ACHN (cell line): ENCODE data around the gene CLRN1.

ENCODE experiments used
- DNase-seq: peaks from one replicate; pipeline ENCODE4 v3.0.0-alpha.2; 2015
- in situ Hi-C: cut with HindIII; loops from 2 replicates; pipeline ENCODE4 v1.10.0; 2017; ENCODE audit warnings: low sequenced_read_pairs, low pct_ligation_motif_present, low pct_unique_long_range_greater_than_20kb

CLRN1 gene

DNA sequence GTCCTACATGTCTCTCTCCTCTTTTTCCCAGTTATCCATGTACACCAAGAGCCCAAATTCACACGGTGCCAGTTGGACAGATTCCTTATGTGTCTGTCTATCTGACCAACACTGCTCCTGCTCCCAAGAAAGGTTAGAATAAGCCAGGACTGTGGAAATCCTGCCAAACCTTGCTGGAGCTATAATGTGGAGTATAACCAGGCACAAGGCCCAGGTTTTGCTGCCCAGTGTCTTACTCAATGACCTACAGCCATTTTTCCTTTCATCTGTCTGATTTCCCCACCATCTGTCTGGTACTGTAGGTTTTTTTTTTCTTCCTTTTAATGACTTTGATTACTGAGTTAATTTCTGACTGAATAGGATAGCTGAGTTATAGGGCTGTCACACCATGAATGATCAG is 40.8 kb downstream of the CLRN1 start:
- in situ Hi-C loops = no loop called here
- DNase-seq = no peak

DNA sequence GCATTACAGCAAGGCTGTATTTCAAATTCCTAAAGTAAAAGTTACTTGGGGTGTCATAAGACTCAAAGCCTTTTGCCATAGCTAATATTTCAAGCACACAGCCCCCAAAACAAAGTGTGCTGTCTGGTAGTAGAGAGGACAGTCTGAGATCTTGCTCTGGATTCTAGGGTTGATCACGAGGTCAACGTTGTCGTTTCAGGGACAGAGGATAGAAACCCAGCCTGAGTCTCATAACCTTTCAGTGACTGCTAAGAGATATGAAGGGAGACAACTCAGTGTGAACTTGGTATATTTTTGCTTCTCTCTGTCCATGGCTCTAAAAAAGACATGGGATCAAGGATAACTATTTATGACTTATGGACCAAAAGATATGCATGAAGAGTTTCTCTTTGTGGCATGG is 41.7 kb downstream of the CLRN1 start:
- in situ Hi-C loops = no loop called here
- DNase-seq = no peak

DNA sequence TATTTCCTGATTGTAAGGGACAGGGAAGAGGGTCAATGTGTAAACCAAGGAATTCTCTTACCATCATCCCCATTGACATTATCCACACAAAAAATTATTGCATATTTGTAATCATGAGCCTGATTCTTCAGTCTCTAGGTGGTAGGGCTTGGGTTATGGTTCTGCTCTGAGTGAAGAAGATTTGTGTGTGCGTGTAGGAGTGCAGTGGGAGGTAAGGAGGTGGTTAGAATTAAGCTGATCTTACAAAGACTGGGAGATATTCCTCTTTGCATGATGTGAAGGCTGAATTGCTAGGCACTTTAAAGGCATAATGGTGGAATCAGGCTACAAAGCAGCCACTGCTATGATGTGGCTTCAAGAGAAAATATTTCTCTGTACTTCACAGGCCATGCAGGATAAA is 44.3 kb downstream of the CLRN1 start:
- in situ Hi-C loops = no loop called here
- DNase-seq = no peak

DNA sequence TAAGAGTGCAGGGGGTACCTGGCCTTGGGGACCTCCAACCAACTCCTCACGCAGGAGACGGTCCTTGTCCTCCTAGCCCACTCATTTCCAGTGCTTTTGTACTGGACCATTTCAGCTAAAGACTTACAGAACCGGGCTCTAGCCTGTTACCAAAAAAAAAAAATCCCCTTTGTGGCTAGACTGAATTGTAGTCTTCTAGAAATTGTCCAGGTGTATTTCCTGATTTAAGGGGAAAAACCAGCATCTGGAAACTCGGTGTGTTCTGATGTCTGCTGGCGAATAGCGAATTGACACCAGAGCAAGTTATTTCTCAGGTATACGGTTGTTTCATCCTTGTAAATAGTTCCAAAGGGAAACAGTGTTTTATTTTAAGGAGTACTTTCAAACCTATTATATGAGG is 46.2 kb downstream of the CLRN1 start:
- no peak for DNase-seq
- in situ Hi-C loops = no loop called here

DNA sequence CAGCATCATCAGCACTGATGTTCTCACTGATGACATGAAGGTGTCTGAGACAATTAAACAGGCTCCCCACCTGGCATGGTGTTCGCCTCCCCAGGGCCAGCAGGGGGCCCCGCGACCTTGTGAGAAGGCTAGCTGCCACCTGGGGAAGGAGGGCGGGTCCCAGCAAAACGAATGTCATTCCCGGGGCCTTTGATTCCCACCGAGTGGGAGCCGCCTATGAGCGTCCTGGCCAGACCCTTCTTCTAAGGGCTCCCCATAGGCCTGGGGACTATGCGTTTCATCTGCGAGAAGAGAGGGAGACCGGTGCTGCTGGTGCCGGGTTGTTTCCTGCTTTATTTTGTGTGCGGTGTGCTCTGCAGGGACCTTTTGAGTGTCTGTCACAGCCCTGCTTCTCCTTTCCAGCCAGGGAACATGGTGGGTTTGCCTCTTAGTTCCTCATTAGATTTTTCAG is 46.8 kb downstream of the CLRN1 start:
- peak; percentile 40 for DNase-seq
- in situ Hi-C loops = no loop called here

DNA sequence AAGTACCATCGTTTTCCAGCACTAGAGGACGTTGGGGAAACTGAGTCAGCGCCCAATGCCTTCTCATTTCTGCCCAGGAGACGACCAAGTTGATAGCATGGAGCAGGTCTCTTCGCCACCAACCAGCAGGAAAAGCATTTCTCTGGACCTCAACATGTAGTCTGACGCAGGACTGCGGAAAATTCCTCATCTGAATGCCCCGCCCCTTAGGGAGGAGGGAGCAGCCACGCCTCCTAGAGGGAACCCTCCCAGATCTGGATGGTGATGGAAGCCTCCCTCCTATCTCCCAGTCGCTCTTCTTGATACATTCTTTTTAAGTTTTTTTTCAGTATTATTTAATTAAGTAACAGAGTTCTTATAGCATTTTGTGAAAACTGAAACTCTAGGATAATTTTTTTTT is 49.9 kb downstream of the CLRN1 start:
- in situ Hi-C loops = loop anchor here (25.0 kb wide), 1 partner anchor 215 kb away; no protein-coding TSS in a partner anchor
- peak; percentile 5 for DNase-seq

DNA sequence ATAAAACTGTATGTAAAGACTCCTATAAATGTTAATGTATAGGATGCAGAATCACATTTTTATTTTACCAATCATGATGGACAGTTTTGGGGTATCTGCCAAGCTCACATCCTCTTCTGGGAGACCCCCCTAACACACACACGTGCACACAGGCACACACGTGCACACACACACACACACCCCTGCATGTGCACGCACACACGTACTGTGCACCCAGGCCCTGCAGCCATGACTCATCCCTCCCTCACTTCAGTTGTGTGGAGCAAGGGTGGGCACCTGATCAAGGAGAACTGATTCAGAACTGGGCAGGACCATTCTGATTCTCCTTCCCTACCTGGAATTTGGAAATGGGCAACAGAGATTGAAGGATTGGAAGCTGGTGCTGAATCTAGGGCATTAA is 51.3 kb downstream of the CLRN1 start:
- in situ Hi-C loops = loop anchor here (25.0 kb wide), 1 partner anchor 216 kb away; no protein-coding TSS in a partner anchor

DNA sequence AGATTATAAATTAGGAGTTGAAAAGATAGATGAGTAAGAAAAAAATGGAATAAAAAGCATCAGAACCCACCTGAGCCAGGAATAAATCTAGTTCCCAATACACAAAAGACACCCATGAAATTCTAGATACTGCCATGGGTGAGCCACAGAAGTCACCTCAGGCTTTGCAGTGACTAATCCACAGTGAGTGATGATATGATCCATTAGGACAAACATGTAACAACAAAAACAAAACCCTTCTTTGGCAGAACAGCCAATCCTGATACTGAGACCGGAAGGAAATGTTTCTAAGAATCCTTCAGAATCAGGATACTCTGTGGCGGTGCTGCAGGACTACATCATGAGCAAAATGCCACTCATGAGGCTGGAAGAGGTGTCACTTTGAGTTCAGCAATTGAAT is 52.3 kb downstream of the CLRN1 start:
- no peak for DNase-seq
- in situ Hi-C loops = loop anchor here (25.0 kb wide), 1 partner anchor 217 kb away; no protein-coding TSS in a partner anchor

More for the DNA sequence above, 51.3 kb downstream of the CLRN1 start:
- DNase-seq = no peak

DNA sequence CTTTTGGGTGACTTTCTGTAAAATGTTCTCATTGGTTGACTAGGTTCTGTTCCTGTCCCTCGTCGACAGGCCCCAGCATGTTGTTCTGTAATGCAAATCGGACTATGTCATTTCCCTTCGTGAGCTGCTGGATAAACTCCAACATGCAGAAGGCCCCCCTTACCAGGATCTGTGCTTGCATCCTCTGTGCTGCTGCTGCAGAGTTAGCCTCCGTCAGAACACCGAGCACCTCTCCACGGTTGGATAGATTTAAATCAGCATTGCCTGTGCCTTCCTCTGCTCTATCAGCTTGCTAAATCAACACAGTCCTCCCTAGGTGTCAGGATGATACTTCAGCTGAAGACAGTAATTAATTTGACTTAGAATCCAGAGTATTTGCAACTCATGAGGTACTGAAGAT is 54.6 kb downstream of the CLRN1 start:
- in situ Hi-C loops = loop anchor here (25.0 kb wide), 1 partner anchor 219 kb away; no protein-coding TSS in a partner anchor
- DNase-seq = no peak

DNA sequence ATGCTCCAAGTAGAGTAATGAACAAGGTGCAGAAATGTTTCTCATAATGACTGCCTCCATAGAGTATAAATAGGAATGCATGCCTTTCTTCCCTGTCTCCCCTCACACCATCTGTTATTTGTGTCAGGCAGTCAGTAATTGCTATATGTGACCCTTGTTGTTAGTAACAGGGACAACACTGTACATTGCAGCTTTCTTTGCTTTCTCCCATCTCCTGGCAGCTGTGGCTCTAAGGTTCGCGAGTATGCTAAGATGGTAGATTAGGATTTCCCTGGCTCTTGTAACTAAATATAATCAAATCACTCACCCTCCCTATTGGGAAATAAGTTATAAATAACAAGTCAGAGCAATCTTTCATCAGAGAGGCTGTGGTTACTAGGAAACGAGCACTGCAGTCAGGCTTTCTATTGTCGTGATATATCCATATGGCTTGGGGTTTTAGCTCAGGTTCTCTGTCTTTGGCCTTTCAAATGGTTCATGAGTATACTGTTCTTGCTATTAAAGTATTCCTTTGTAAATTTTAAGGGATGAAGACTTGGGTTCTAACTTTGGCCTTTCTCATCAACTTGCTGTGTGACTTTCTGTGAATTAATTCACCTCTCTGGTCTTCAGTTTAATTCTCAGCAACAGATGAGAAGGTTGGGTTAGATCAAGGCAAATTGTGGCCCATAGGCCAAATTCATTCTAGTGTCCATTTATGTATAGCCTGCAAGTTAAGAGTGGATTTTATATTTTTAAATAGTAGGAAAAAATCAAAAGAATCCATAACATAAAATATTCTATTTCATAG is 59.2 kb downstream of the CLRN1 start:
- in situ Hi-C loops = loop anchor here (25.0 kb wide), 1 partner anchor 224 kb away; no protein-coding TSS in a partner anchor

DNA sequence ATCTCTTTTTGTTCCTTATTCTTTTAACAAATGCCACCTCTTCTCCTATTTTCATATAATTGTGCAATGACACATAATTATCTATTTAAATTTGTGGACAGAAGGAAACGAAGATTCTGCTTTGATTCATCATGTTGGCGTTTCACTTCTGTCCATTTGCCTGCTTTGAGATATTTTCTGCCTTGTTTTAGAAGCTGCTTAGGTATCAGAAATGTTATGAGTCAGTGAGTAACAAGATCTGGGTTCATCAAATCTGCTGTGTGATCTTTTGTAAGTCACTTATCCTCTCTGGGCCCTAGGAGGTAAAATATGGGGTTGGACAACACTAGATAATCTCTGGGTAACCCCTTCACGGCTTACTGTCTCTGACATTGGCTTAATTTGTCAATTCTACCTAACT is 60.0 kb downstream of the CLRN1 start:
- DNase-seq = no peak
- in situ Hi-C loops = loop anchor here (25.0 kb wide), 1 partner anchor 225 kb away; no protein-coding TSS in a partner anchor

More for the DNA sequence above, 59.2 kb downstream of the CLRN1 start:
- no peak for DNase-seq

DNA sequence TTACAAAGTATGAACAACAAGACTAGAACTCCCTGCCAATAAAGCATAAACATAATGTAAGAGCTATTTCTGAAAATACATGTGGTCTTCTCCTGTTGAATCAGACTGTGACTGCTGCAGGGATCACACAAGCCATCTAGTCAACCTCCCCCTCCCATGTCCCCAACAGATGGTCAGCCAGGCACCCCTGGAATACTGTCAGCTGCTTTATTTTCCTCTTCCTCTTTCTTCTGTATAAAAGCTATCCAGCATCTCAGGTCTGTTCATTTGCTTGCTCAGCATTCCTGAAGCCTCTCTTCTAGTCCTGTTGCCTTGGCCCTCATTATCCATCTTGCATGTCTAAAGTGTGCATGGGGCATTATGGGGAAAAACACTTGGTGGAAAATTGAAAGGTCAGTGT is 60.8 kb downstream of the CLRN1 start:
- in situ Hi-C loops = loop anchor here (25.0 kb wide), 1 partner anchor 226 kb away; no protein-coding TSS in a partner anchor
- no peak for DNase-seq

DNA sequence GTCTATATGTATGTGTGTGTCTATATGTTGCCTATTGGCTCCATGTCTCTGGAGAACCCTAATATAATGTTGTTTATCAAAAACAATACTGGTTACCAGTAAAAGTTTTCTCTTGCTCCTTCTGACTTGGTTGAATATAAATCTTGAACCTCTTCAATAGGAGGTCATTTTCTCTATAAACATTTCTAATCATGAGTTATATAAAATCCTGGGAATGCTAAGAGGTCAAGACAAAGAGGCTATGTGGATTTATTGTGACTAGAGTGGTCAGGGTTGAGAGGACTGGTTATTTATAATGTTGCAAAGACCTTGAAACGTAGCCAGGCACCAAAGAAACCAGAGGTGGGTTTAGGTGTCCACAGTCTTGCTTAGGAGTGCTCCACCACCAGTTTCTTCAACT is 66.1 kb downstream of the CLRN1 start:
- DNase-seq = no peak
- in situ Hi-C loops = loop anchor here (25.0 kb wide), 1 partner anchor 231 kb away; no protein-coding TSS in a partner anchor

DNA sequence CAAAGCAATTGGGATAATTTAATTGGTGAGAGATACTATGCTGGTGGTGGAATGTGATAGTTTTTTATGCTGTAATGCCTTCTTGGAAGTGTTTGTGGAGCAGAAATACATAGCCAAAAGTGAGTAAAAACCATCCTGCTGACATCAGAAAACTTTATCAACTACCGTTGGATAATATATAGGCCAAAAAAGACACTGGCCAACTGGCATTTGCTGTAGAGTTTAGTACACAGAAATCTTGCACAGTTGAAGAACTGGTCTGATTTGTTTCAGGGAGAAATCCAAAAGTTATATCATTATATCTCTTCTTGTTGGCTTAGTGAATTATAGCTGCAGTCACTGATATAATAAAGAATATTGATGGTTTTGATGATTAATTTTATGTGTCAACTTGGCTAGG is 66.8 kb downstream of the CLRN1 start:
- DNase-seq = no peak
- in situ Hi-C loops = loop anchor here (25.0 kb wide), 1 partner anchor 232 kb away; no protein-coding TSS in a partner anchor

DNA sequence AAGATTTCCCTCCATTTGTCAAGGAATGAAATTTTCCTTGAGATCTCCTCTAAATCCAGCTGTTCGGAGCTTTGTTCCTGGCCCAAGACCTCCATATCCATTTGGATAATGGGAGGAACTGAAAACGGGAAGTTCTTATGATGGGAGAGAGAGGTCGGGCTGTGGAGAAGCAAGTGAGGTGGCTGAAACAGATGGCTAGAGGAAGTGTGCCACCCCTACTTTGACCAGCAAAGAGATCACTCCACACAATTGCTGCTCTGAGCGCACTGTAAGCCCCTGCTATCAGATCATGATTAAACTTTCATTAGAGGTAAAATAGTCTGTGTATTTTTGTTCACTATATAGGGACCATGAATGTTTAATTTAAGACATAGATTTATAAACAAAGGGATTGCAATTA is 67.2 kb downstream of the CLRN1 start, which contains the start of gene MINDY4B:
MINDY4B (minus strand) TSS at position 101 of the 400 bp plus-strand sequence; CDS start at position 101, 0 bp downstream.
- in situ Hi-C loops = loop anchor here (25.0 kb wide), 1 partner anchor 232 kb away; no protein-coding TSS in a partner anchor
- no peak for DNase-seq

DNA sequence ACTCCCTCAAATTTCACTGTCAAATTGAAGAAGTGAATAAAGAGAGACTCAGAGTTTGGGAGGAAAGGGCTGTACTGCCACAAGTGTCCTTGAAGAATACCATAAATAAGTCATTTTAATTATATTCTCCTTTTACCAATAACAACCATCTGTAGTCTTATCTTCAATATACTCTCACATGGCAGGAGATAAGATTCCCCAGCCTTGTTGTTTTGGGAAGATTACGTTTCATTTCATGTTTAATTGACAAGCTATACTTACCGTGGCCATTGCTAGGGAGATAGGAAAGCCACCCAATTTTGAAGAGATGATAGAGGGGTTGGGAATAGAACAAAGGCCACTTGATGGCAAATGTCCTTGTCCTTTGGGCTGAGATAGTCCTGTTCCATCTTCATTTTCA is 69.5 kb downstream of the CLRN1 start:
- in situ Hi-C loops = loop anchor here (25.0 kb wide), 1 partner anchor 234 kb away; no protein-coding TSS in a partner anchor
- no peak for DNase-seq

DNA sequence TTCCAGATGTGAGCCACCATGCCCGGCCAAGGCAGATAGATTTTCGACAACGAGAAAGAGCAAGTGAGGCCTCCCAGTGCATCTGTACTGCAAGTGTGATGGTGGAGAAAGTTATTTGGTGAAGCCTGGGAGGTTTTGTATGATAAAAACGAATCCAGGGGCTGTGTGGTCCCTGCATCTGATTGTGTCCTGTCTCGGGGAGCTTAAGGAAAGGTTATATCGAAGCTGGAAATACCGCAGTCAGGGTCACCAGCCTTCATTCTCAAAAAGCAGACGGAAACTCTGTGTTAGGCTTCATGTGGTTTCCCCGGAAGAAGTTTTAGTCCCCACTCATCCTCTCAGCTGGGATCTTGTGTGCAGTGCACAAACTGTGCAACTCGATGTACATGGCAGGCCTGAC is 70.7 kb downstream of the CLRN1 start:
- no peak for DNase-seq
- in situ Hi-C loops = loop anchor here (25.0 kb wide), 1 partner anchor 236 kb away; no protein-coding TSS in a partner anchor

DNA sequence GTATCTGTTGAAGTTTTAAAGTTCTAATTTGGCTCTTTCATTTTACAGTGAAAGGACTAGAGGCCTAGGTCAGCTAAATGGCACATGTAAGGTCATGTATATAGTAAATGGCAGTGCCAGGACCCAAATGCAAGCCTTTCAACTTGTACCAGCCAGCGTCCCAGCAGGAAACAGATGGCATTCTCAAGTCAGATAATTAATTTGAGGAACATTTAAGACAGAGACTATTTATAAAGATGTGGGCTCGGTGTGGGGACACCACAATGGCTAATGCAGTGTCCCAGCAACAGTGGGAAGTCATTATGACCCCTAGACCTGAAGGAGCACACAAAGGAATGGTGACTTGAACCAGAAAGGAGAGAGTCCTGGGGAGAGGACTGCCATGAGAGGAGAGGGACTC is 73.4 kb downstream of the CLRN1 start:
- in situ Hi-C loops = no loop called here
- DNase-seq = no peak

DNA sequence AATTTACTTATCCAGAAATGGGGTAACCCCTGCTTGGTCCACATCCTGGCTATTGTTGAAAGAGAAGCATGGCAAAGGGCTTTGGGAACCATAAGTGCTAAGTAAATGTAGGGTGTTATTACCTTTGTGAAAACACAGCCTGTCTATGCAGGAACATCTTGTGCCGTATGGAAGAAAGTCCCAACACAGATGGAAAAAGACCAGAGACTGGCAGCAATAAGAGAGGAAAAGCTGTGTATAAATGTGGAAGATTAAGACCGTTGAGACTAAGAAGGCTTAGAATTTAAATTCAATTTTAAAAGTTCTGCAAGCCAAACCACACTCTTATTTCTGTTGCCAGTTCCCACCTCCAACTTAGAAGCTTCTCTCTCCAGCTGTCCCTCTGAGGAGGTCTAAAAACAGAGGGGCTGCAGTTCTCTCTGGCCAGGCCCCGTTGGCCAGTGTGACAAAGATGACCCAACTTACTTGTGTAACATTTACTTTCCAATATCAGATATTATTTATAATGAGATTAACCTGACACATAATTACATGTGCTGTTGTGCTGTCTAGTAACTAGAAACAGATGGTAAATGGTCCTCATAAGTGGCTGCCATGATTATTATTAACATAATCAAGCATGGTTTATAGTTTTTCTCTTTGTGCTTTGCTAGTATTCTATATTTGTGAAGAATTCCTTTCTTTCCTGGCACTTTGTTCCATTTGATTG is 74.3 kb downstream of the CLRN1 start:
- DNase-seq = no peak
- in situ Hi-C loops = no loop called here
